Endothelial cell of umbilical vein (primary cell): ENCODE data around the gene MACROD2. TPM values are rescaled to one million over a fixed set of nuclear protein-coding genes. Genes with fewer than 3 reads are reported as not detected.

ENCODE experiments used
- BruUV-seq: library from RNA; stranded (reverse); fragments of 400-500 nt; replicated peaks from 2 replicates; lab custom pipeline; 2021; lab: Mats Ljungman, UMichigan
- CTCF ChIA-PET: fragments of 300-600, 350-600 bp; sonication (Branson Sonifier 250); formaldehyde crosslinking; loops from one replicate; lab custom pipeline; 2021; ENCODE audit warnings: antibody characterized with exemption, inconsistent platforms; lab: Charles Lee
- POLR2A ChIA-PET: fragments of 300-600, 350-600 bp; sonication (Branson Sonifier 250); formaldehyde crosslinking; loops from one replicate; lab custom pipeline; 2021; ENCODE audit warnings: antibody characterized with exemption, inconsistent platforms; lab: Charles Lee
- DNase-seq: peaks from one replicate; pipeline ENCODE4 v3.0.0-alpha.2; 2011; ENCODE audit warnings: low read depth, low spot score
- FAIRE-seq: peaks from 2 replicates; lab custom pipeline; 2011; peaks lifted over from hg19 to GRCh38; lab: Jason Lieb, UNC
- H2AFZ ChIP-seq: 2 replicates; pipeline ENCODE4 v1.6.0; 2012; ENCODE audit warnings: low read depth, low read length, control low read depth, inconsistent platforms
- H3K27ac ChIP-seq: 2 replicates; pipeline ENCODE4 v1.5.1; 2011; ENCODE audit warnings: low read depth, mild to moderate bottlenecking, control low read depth, low read length, moderate library complexity; ENCODE audit not compliant: insufficient read depth
- H3K27me3 ChIP-seq, 2 experiments: 2 replicates each; pipeline versions ENCODE4 v1.6.0 to v1.6.1; 2011; ENCODE audit warnings: low read length in 2 of 2, mixed read lengths in 1 of 2; ENCODE audit not compliant: control insufficient read depth in 2 of 2, insufficient read depth in 2 of 2
- H3K36me3 ChIP-seq, 2 experiments: 2 replicates in 1 of 2; 3 replicates in 1 of 2; pipeline ENCODE4 v1.5.1; 2011; ENCODE audit warnings: low read length in 2 of 2, mild to moderate bottlenecking in 1 of 2, moderate library complexity in 1 of 2; ENCODE audit not compliant: control insufficient read depth in 2 of 2, insufficient read depth in 2 of 2; ENCODE audit errors: extremely low read depth in 1 of 2
- H3K4me1 ChIP-seq: 3 replicates; pipeline ENCODE4 v1.5.1; 2011; ENCODE audit warnings: mild to moderate bottlenecking, low read length; ENCODE audit not compliant: control insufficient read depth, insufficient read depth; ENCODE audit errors: extremely low read depth
- H3K4me2 ChIP-seq: 2 replicates; pipeline ENCODE4 v1.6.1; 2011; ENCODE audit warnings: low read length, control low read depth, mixed read lengths; ENCODE audit not compliant: insufficient read depth
- H3K4me3 ChIP-seq, 3 experiments: fragments of 200-600 bp in 1 of 3; sonication (generic), shearing (Covaris generic) in 1 of 3; replicated peaks in 1 of 3; 2 replicates each; pipeline ENCODE4 v1.5.1; 2011 to 2016; ENCODE audit warnings: control low read depth in 3 of 3, low read length in 3 of 3, mild to moderate bottlenecking in 2 of 3, inconsistent platforms in 1 of 3, low read depth in 1 of 3, moderate library complexity in 1 of 3; ENCODE audit not compliant: insufficient read depth in 1 of 3
- H3K79me2 ChIP-seq: 2 replicates; pipeline ENCODE4 v1.6.0; 2012; ENCODE audit warnings: low read length, inconsistent platforms; ENCODE audit not compliant: control insufficient read depth, insufficient read depth
- H3K9ac ChIP-seq: replicated peaks from 2 replicates; pipeline ENCODE3; 2011; ENCODE audit warnings: low read length, control low read depth; ENCODE audit not compliant: insufficient read depth; ENCODE audit errors: extremely low read depth
- H3K9me1 ChIP-seq: replicated peaks from 3 replicates; pipeline ENCODE4 v1.6.0; 2011; ENCODE audit warnings: mild to moderate bottlenecking, low read length; ENCODE audit not compliant: control insufficient read depth, insufficient read depth; ENCODE audit errors: extremely low read depth
- H3K9me3 ChIP-seq: replicated peaks from 2 replicates; pipeline ENCODE4 v1.5.1; 2012; ENCODE audit warnings: low read length, inconsistent platforms; ENCODE audit not compliant: control insufficient read depth, insufficient read depth
- H4K20me1 ChIP-seq: replicated peaks from 2 replicates; pipeline ENCODE3; 2011; ENCODE audit warnings: mild to moderate bottlenecking, low read length; ENCODE audit not compliant: control insufficient read depth, insufficient read depth; ENCODE audit errors: extremely low read depth
- EZH2 ChIP-seq: IDR thresholded peaks from 2 replicates; pipeline ENCODE4 v1.6.1; 2012; ENCODE audit warnings: borderline replicate concordance, low read depth, mild to moderate bottlenecking, moderate library complexity, low read length, inconsistent platforms; ENCODE audit not compliant: severe bottlenecking
- FOS ChIP-seq: IDR thresholded peaks from 2 replicates; pipeline ENCODE4 v1.6.1; 2011; ENCODE audit warnings: mild to moderate bottlenecking, low read length, moderate library complexity, borderline replicate concordance; ENCODE audit not compliant: insufficient read depth
- GATA2 ChIP-seq: IDR thresholded peaks from 2 replicates; pipeline ENCODE4 v1.7.0; 2011; ENCODE audit warnings: low read depth, mild to moderate bottlenecking, moderate library complexity, mixed read lengths, low read length; ENCODE audit not compliant: insufficient read length, insufficient read depth
- JUN ChIP-seq: IDR thresholded peaks from 2 replicates; pipeline ENCODE4 v1.6.1; 2011; ENCODE audit warnings: borderline replicate concordance, low read depth; ENCODE audit not compliant: insufficient read length, insufficient read depth
- MYC ChIP-seq: IDR thresholded peaks from one replicate; pipeline ENCODE4 v1.6.1; 2011; ENCODE audit warnings: mild to moderate bottlenecking, low read depth, low read length
- POLR2A ChIP-seq: IDR thresholded peaks from 2 replicates; pipeline ENCODE4 v1.6.1; 2012; ENCODE audit warnings: low read depth, mild to moderate bottlenecking, control low read depth, low read length
- POLR2AphosphoS5 ChIP-seq: IDR thresholded peaks from 2 replicates; pipeline ENCODE4 v1.6.1; 2012; ENCODE audit warnings: low read depth, mild to moderate bottlenecking, control low read depth, low read length, moderate library complexity; ENCODE audit not compliant: insufficient read depth
- dilution Hi-C: fragments of 300-500 bp; cut with MboI; formaldehyde crosslinking; loops from one replicate; pipeline ENCODE4 v1.15.0; 2019; ENCODE audit warnings: low sequenced_read_pairs; ENCODE audit not compliant: extremely low pct_ligation_motif_present
- intact Hi-C: fragments of 100-400 bp; cut with micrococcal nuclease; formaldehyde crosslinking; loops from one replicate; pipeline ENCODE4 v1.10.0; 2022
- polyA plus RNA-seq, 4 experiments: library from polyadenylated mRNA; depleted of rRNA in 3 of 4; stranded (reverse) in 3 of 4; unstranded in 1 of 4; fragments of >200 nt; gene quantifications; 2 replicates each; pipeline versions ENCODE4 v1.2.1 to v1.2.3, GENCODE V29; 2011 to 2012; ENCODE audit warnings: missing spikeins in 1 of 4
- total RNA-seq: library from RNA; stranded (reverse); gene quantifications from 2 replicates; pipeline ENCODE4 v1.2.3, GENCODE V29; 2021
- TF ChIP-seq, protein P1 (sequence below): IDR thresholded peaks from 2 replicates; pipeline ENCODE4 v1.6.1; 2011; ENCODE audit not compliant: insufficient read depth, insufficient read length
- TF ChIP-seq, protein P2 (sequence below), 2 donors: IDR thresholded peaks; 1 replicate in 1 of 2; 2 replicates in 1 of 2; pipeline ENCODE4 v1.5.1; 2011; ENCODE audit warnings: low read length in 2 of 2, mild to moderate bottlenecking in 2 of 2, moderate library complexity in 2 of 2, control low read depth in 1 of 2, inconsistent platforms in 1 of 2, low read depth in 1 of 2; ENCODE audit not compliant: insufficient read depth in 1 of 2; ENCODE audit errors: extremely low read depth in 1 of 2

The MACROD2 gene
- total and polyA plus RNA-seq, 2 donors (not counting 3 experiments of a cell fraction or from before 2014, with no cell fraction given): 0.11 to 0.73 TPM

DNA sequence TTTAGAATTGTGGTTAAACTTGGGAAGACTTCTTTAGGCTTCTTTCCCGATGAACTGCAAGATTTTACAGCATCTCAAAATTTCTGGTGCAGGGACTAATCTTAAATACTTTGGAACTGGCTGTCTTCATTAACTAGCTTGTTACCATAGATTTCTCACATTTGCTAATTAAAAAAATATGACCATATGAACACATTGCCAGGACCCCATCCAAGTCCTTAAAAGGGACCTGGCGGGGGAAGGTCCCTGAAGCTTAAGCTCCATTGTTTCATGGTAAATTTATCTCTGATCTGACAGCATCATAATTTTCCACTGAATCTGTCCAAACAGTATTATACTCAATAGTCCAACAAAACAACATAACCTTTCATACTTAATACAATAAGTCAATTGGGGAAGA is 859.9 kb downstream of the MACROD2 start:
- ChIA-PET CTCF (interaction anchor here (1.0 to 1.5 kb wide), 2 partner anchors 74 to 518 kb away, joined by 3 read pairs; partner anchors contain the start of gene FLRT3), POLR2A (no interaction called here)
- Histone ChIP-seq H3K79me2 (no peaks in the 10 kb centered on the region), H3K4me1 (no peaks in the 10 kb centered on the region), H3K27me3 (no peaks in the 10 kb centered on the region), H3K9ac (no peak overlapping the region), H3K9me1 (no peaks in the 10 kb centered on the region), H4K20me1 (no peaks in the 10 kb centered on the region), H2AFZ (no peak overlapping the region), H3K36me3 (no peaks in the 10 kb centered on the region), H3K4me3 (no peak overlapping the region), H3K27ac (no peak overlapping the region), H3K4me2 (no peak overlapping the region), H3K9me3 (no peaks in the 10 kb centered on the region)
- DNase-seq (no peak), FAIRE-seq (no peak)
- dilution Hi-C loops (no loop called here), intact Hi-C loops (no loop called here)
- no TSS peak for BruUV-seq
- no peak for TF ChIP-seq FOS
- TF ChIP-seq POLR2AphosphoS5: no peak

DNA sequence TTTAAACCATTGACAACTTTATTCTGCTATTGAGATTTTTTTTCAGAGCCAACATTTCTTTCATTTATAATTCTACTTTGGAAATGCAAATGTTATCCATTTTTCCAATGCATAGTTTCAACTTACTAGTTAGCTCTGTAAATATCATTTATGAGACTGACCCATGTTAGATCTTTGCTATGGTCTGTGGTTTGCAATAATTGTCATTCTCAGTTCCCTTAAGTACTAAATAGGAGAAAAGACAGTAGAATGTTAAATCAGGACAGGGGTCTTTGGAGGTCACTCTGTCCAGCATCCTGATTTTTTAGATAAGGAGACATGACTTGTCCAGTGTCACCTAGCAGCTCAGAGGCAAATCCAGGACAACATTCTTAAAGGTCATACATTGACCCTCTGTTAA is 864.3 kb downstream of the MACROD2 start:
- intact Hi-C loops: no loop called here
- BruUV-seq: no TSS peak

More for the DNA sequence above, 864.3 kb downstream of the MACROD2 start:
- Histone ChIP-seq H4K20me1 (no peaks in the 10 kb centered on the region), H3K9me1 (no peaks in the 10 kb centered on the region), H3K4me3 (no peak overlapping the region), H3K4me2 (no peak overlapping the region), H3K79me2 (no peaks in the 10 kb centered on the region), H3K4me1 (no peaks in the 10 kb centered on the region), H3K36me3 (no peaks in the 10 kb centered on the region), H2AFZ (no peak overlapping the region), H3K9ac (no peak overlapping the region), H3K27ac (no peak overlapping the region), H3K27me3 (no peaks in the 10 kb centered on the region), H3K9me3 (no peaks in the 10 kb centered on the region)
- dilution Hi-C loops: no loop called here
- DNase-seq: no peak
- no peak for FAIRE-seq
- TF ChIP-seq FOS (no peak), POLR2AphosphoS5 (no peak), JUN (no peak), EZH2 (no peak), MYC (no peak), POLR2A (no peak), GATA2 (no peak)
- TF ChIP-seq, protein P1, sequence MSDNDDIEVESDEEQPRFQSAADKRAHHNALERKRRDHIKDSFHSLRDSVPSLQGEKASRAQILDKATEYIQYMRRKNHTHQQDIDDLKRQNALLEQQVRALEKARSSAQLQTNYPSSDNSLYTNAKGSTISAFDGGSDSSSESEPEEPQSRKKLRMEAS: no peak
- TF ChIP-seq, protein P2, sequence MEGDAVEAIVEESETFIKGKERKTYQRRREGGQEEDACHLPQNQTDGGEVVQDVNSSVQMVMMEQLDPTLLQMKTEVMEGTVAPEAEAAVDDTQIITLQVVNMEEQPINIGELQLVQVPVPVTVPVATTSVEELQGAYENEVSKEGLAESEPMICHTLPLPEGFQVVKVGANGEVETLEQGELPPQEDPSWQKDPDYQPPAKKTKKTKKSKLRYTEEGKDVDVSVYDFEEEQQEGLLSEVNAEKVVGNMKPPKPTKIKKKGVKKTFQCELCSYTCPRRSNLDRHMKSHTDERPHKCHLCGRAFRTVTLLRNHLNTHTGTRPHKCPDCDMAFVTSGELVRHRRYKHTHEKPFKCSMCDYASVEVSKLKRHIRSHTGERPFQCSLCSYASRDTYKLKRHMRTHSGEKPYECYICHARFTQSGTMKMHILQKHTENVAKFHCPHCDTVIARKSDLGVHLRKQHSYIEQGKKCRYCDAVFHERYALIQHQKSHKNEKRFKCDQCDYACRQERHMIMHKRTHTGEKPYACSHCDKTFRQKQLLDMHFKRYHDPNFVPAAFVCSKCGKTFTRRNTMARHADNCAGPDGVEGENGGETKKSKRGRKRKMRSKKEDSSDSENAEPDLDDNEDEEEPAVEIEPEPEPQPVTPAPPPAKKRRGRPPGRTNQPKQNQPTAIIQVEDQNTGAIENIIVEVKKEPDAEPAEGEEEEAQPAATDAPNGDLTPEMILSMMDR (IDR thresholded peaks at IDR 0.05; ENCODE audit: extremely low read depth in 1 of 2, insufficient read depth in 1 of 2, low read depth in 1 of 2, low read length in 2 of 2): no peak
- ChIA-PET CTCF (interaction anchor here (0.6 kb wide), 1 partner anchor 82 kb away, joined by 4 read pairs; no protein-coding TSS in a partner anchor), POLR2A (no interaction called here)
